Heart left ventricle (tissue), 13 donors: Measurements from ENCODE around the gene MNS1.

ENCODE experiments used
- POLR2A ChIP-seq, 2 donors: fragments of 450-650 bp; IDR thresholded peaks; one replicate each; pipeline ENCODE4 v1.6.1; 2017; ENCODE audit warnings: antibody characterized with exemption in 2 of 2, mild to moderate bottlenecking in 2 of 2, moderate library complexity in 2 of 2
- TF ChIP-seq, protein P1 (sequence below), 12 donors: fragments of 200-600 bp; sonication (generic) in 4 of 12; IDR thresholded peaks; one replicate each; pipeline versions ENCODE4 v1.5.0 to v1.8.0; 2018 to 2022; ENCODE audit warnings: antibody characterized with exemption in 12 of 12, mild to moderate bottlenecking in 5 of 12
- donor health status: ischemic (EF 13 %, LVEDD 7.1; RV severe dilation, severe dysfunction).
- donor health status: DM: no; HTN: yes; CAD: no.
- donor health status: DM: no; HTN: no; CAD: no.
- donor health status: ischemic (EF 25% LVEDD 6.9; RV normal size, moderate dysfunction).
- donor health status: ischemic (EF 25% LVEDD 5.7; RV mildly dilated, moderate dysfunction).
- donor health status: ischemic (EF 35%, LVEDD 5.7; RV mildly dilated, moderate dysfunction).
- donor health status: nonischemic (EF 11% LVEDD 7.7; RV severe dilation, severe dysfunction).
- donor health status: DM: yes; HTN: yes; CAD: no.
- donor health status: PGD.
- donor health status: ischemic (EF 29% LVEDD 5.4; RV normal size, mild dysfunction).
- donor health status: nonischemic (EF 23%, LVEDD 6.1; RV moderate dilation, normal function).

DNA sequence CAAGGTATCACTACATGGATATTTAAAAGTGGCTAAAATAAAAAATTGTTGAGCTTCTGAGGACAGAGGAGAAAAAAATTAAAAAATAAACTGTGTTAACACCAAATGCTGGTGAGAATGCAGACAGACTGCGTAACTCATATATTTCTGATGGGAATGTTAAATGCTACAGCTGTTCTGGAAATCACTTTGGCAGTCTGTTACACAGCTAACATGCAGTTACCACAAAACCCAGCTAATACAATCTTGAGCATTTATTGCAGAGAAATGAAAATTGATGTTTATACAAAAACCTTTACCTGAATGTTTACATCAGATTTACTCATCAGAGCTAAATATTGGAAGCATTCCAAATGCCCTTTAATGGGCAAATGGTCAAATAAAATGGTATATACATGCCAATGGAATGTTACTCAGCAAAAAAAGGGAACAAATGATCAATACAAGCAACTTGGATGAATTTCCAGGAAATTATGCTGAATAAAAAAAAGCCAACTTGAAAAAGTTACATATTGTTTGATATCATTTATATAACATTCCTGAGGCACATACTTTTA is 24.6 kb downstream of the MNS1 start:
- TF ChIP-seq, protein P1, sequence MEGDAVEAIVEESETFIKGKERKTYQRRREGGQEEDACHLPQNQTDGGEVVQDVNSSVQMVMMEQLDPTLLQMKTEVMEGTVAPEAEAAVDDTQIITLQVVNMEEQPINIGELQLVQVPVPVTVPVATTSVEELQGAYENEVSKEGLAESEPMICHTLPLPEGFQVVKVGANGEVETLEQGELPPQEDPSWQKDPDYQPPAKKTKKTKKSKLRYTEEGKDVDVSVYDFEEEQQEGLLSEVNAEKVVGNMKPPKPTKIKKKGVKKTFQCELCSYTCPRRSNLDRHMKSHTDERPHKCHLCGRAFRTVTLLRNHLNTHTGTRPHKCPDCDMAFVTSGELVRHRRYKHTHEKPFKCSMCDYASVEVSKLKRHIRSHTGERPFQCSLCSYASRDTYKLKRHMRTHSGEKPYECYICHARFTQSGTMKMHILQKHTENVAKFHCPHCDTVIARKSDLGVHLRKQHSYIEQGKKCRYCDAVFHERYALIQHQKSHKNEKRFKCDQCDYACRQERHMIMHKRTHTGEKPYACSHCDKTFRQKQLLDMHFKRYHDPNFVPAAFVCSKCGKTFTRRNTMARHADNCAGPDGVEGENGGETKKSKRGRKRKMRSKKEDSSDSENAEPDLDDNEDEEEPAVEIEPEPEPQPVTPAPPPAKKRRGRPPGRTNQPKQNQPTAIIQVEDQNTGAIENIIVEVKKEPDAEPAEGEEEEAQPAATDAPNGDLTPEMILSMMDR (IDR thresholded peaks at IDR 0.05): no peak
- no peak for TF ChIP-seq POLR2A (IDR thresholded peaks at IDR 0.05)
